B cell (primary cell): ENCODE results near the gene EHF. TPM values are rescaled to one million over a fixed set of nuclear protein-coding genes. Genes with fewer than 3 reads are reported as not detected.

Source experiments
- ATAC-seq: fragments of 200-7000 bp; cut with Tn5 transposase; one replicate; pipeline ENCODE4 v1.10.0; 2021; ENCODE audit warnings: low read depth, mild to moderate bottlenecking, moderate number of reproducible peaks, moderate library complexity
- CTCF ChIA-PET: fragments of 350-600 bp; sonication (Branson Sonifier 250); formaldehyde crosslinking; loops from one replicate; lab custom pipeline; 2021; ENCODE audit warnings: antibody characterized with exemption, inconsistent platforms; lab: Charles Lee
- POLR2A ChIA-PET: fragments of 350-600 bp; sonication (Branson Sonifier 250); formaldehyde crosslinking; loops from one replicate; lab custom pipeline; 2021; ENCODE audit warnings: antibody characterized with exemption; lab: Charles Lee
- DNase-seq: peaks from one replicate; pipeline ENCODE4 v3.0.0; 2013
- H2AFZ ChIP-seq: 2 replicates; pipeline ENCODE4 v1.6.1; 2012; ENCODE audit warnings: mild to moderate bottlenecking, low read depth, low read length; ENCODE audit not compliant: insufficient read depth, poor library complexity, severe bottlenecking
- H3K27ac ChIP-seq, 2 donors: 1 replicate in 1 of 2; 2 replicates in 1 of 2; pipeline ENCODE4 v1.5.1; 2012 to 2013; ENCODE audit warnings: low read length in 2 of 2, mild to moderate bottlenecking in 2 of 2, moderate library complexity in 1 of 2
- H3K27me3 ChIP-seq, 4 experiments: fragments of 200-600 bp in 1 of 4; sonication (generic) in 1 of 4; replicated peaks in 1 of 4; 1 replicate in 2 of 4; 2 replicates in 2 of 4; pipeline versions ENCODE4 v1.6.1 to v1.7.0; 2013 to 2016; ENCODE audit warnings: low read length in 3 of 4, mild to moderate bottlenecking in 2 of 4, mixed read lengths in 1 of 4, moderate library complexity in 1 of 4; ENCODE audit not compliant: insufficient read depth in 4 of 4, control insufficient read depth in 3 of 4; ENCODE audit errors: control extremely low read depth in 1 of 4
- H3K36me3 ChIP-seq, 2 experiments: replicated peaks in 1 of 2; 1 replicate in 1 of 2; 2 replicates in 1 of 2; pipeline versions ENCODE4 v1.6.1 to v1.7.1; 2013; ENCODE audit warnings: low read length in 1 of 2; ENCODE audit not compliant: insufficient read depth in 2 of 2, control insufficient read depth in 1 of 2; ENCODE audit errors: control extremely low read depth in 1 of 2, extremely low read depth in 1 of 2
- H3K4me1 ChIP-seq, 2 donors: fragments of 200-600 bp in 1 of 2; sonication (generic) in 1 of 2; 1 replicate in 1 of 2; 2 replicates in 1 of 2; pipeline versions ENCODE4 v1.5.1 to v1.6.1; 2013 to 2017; ENCODE audit warnings: low read length in 2 of 2; ENCODE audit not compliant: control insufficient read depth in 2 of 2, insufficient read depth in 2 of 2
- H3K4me2 ChIP-seq: replicated peaks from 2 replicates; pipeline ENCODE3; 2012; ENCODE audit warnings: mild to moderate bottlenecking, low read depth, low read length; ENCODE audit not compliant: poor library complexity, severe bottlenecking
- H3K4me3 ChIP-seq, 5 experiments: fragments of 200-600 bp in 1 of 5; sonication (generic) in 1 of 5; 1 replicate in 3 of 5; 2 replicates in 2 of 5; pipeline versions ENCODE4 v1.5.1 to v1.7.0; 2011 to 2016; ENCODE audit warnings: low read length in 4 of 5, mild to moderate bottlenecking in 4 of 5, low read depth in 2 of 5, control low read depth in 1 of 5, moderate library complexity in 1 of 5; ENCODE audit not compliant: insufficient read depth in 1 of 5; ENCODE audit errors: control extremely low read depth in 1 of 5, extremely low read depth in 1 of 5
- H3K79me2 ChIP-seq: fragments of 200-600 bp; sonication (generic); one replicate; pipeline ENCODE4 v1.6.0; 2016; ENCODE audit warnings: low read length; ENCODE audit not compliant: control insufficient read depth, insufficient read depth
- H3K9ac ChIP-seq: fragments of 200-600 bp; sonication (generic); 2 replicates; pipeline ENCODE4 v1.6.1; 2017; ENCODE audit warnings: mild to moderate bottlenecking, low read length, moderate library complexity
- H3K9me3 ChIP-seq, 3 donors: one replicate each; pipeline versions ENCODE4 v1.6.1 to v1.7.1; 2013; ENCODE audit warnings: low read length in 2 of 3; ENCODE audit not compliant: control insufficient read depth in 2 of 3, insufficient read depth in 1 of 3; ENCODE audit errors: control extremely low read depth in 1 of 3
- H4K20me1 ChIP-seq: 2 replicates; pipeline ENCODE4 v1.6.0; 2012; ENCODE audit warnings: mild to moderate bottlenecking, low read length; ENCODE audit not compliant: insufficient read depth, control insufficient read depth, poor library complexity, severe bottlenecking
- H3K27ac Mint-ChIP-seq: one replicate; pipeline ENCODE4 v1.8.0; 2021; ENCODE audit warnings: mixed read lengths
- H3K27me3 Mint-ChIP-seq: one replicate; pipeline ENCODE4 v1.8.0; 2021; ENCODE audit warnings: mixed read lengths
- H3K4me1 Mint-ChIP-seq: one replicate; pipeline ENCODE4 v1.8.0; 2021; ENCODE audit warnings: mixed read lengths
- H3K4me3 Mint-ChIP-seq: one replicate; pipeline ENCODE4 v1.8.0; 2021; ENCODE audit warnings: mixed read lengths
- H3K9me3 Mint-ChIP-seq: one replicate; pipeline ENCODE4 v1.8.0; 2022; ENCODE audit warnings: mixed read lengths; ENCODE audit not compliant: insufficient read depth
- CTCF ChIP-seq: fragments of 200-600 bp; IDR thresholded peaks from one replicate; pipeline ENCODE4 v1.8.0; 2022; ENCODE audit warnings: antibody characterized with exemption, mild to moderate bottlenecking
- EZH2 ChIP-seq: IDR thresholded peaks from 2 replicates; pipeline ENCODE4 v1.6.1; 2012; ENCODE audit warnings: borderline replicate concordance, low read depth, mild to moderate bottlenecking, moderate library complexity, low read length; ENCODE audit not compliant: insufficient read depth, poor library complexity, severe bottlenecking
- WGBS: methylation state at CpG from one replicate; pipeline ENCODE4 v1.1.5; 2013; ENCODE audit warnings: missing lambda C conversion rate; ENCODE audit not compliant: insufficient coverage; 5-methylcytosine and 5-hydroxymethylcytosine counted together
- intact Hi-C: fragments of 100-400 bp; cut with micrococcal nuclease; formaldehyde crosslinking; loops from one replicate; pipeline ENCODE4 v1.10.0; 2022
- polyA plus RNA-seq: library from polyadenylated mRNA; depleted of rRNA; stranded (reverse); fragments of >200 nt; gene quantifications from 2 replicates; pipeline ENCODE4 v1.2.3, GENCODE V29; 2012
- total RNA-seq, 2 donors: library from RNA; stranded (reverse); fragments of 120-200 nt in 1 of 2; gene quantifications; 1 replicate in 1 of 2; 2 replicates in 1 of 2; pipeline versions ENCODE4 v1.2.3 to v1.2.4, GENCODE V29; 2013 to 2022

EHF gene
- total and polyA plus RNA-seq, 2 donors (not counting 1 experiment from before 2014, with no cell fraction given): not detected

- H3K4me3 ChIP-seq: no peak overlapping the region
- Mint-ChIP-seq H3K27ac (no peak overlapping the region), H3K4me1 (no peaks in the 10 kb centered on the region), H3K4me3 (no peak overlapping the region), H3K27me3 (no peaks in the 10 kb centered on the region), H3K9me3 (no peaks in the 10 kb centered on the region)
- ChIA-PET CTCF (interaction anchor here (1.8 kb wide), 1 partner anchor 10 kb away, joined by 4 read pairs; no protein-coding TSS in a partner anchor), POLR2A (no interaction called here)
- no peaks in the 10 kb centered on the region for H3K27me3 ChIP-seq
- no peaks in the 10 kb centered on the region for H4K20me1 ChIP-seq
- no peak for TF ChIP-seq EZH2
- TF ChIP-seq CTCF: no peak
- H2AFZ ChIP-seq: no peak overlapping the region
- no peaks in the 10 kb centered on the region for H3K36me3 ChIP-seq
- H3K9ac ChIP-seq: no peak overlapping the region
- no peak for DNase-seq
- WGBS: 97% methylated on average over 6 of the region's 9 CpGs
- H3K79me2 ChIP-seq: no peaks in the 10 kb centered on the region
- no peak for ATAC-seq
- no peak overlapping the region for H3K27ac ChIP-seq
- peaks cover 0 to 3% of the 10 kb centered on the region in 2 donors for H3K4me1 ChIP-seq
- H3K9me3 ChIP-seq: no peaks in the 10 kb centered on the region
- intact Hi-C loops: no loop called here
- H3K4me2 ChIP-seq: no peak overlapping the region
Measured at GRCh38 chr11:34644669-34645406, 23.9 kb downstream of the EHF start.

DNA sequence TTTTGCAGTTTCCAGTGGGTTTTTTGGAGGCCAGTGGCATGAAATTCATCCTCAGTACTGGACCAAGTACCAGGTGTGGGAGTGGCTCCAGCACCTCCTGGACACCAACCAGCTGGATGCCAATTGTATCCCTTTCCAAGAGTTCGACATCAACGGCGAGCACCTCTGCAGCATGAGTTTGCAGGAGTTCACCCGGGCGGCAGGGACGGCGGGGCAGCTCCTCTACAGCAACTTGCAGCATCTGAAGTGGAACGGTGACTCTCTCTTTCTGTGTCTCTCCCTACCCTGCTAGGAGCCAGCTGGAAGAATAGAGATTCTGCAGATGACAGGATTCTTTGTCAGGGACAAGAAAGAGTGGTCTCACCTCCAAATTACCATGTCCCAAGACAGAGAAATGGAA lies 25.5 kb downstream of the EHF start:
- no peak for DNase-seq
- Mint-ChIP-seq H3K4me3 (no peak overlapping the region), H3K4me1 (peaks cover 9% of the 10 kb centered on the region), H3K27ac (no peak overlapping the region), H3K9me3 (no peaks in the 10 kb centered on the region), H3K27me3 (no peaks in the 10 kb centered on the region)
- Histone ChIP-seq H3K27me3 (no peaks in the 10 kb centered on the region), H3K27ac (no peak overlapping the region), H4K20me1 (no peaks in the 10 kb centered on the region), H3K9ac (no peak overlapping the region), H2AFZ (no peak overlapping the region), H3K79me2 (no peaks in the 10 kb centered on the region), H3K4me3 (no peak overlapping the region), H3K4me2 (no peak overlapping the region), H3K36me3 (no peaks in the 10 kb centered on the region), H3K4me1 (peaks cover 14 to 19% of the 10 kb centered on the region in 2 donors), H3K9me3 (no peaks in the 10 kb centered on the region)
- ChIA-PET POLR2A (no interaction called here), CTCF (interaction anchor here (1.1 kb wide), 1 partner anchor 22 kb away, joined by 4 read pairs; no protein-coding TSS in a partner anchor)
- intact Hi-C loops: no loop called here
- no peak for ATAC-seq
- 100% methylated on average over 7 of the region's 8 CpGs for WGBS
- TF ChIP-seq EZH2: no peak
- TF ChIP-seq CTCF: no peak
